GM21529 (cell line): ENCODE measurements around the gene DISP1.
A peak's percentile ranks its signal among the peaks of the same experiment; 100 is the strongest.

Source experiments
- ATAC-seq: cut with Tn5 transposase; IDR thresholded peaks from one replicate; pipeline ENCODE4 v1.9.1; 2021; ENCODE audit not compliant: unreplicated experiment

DISP1 gene, protein sequence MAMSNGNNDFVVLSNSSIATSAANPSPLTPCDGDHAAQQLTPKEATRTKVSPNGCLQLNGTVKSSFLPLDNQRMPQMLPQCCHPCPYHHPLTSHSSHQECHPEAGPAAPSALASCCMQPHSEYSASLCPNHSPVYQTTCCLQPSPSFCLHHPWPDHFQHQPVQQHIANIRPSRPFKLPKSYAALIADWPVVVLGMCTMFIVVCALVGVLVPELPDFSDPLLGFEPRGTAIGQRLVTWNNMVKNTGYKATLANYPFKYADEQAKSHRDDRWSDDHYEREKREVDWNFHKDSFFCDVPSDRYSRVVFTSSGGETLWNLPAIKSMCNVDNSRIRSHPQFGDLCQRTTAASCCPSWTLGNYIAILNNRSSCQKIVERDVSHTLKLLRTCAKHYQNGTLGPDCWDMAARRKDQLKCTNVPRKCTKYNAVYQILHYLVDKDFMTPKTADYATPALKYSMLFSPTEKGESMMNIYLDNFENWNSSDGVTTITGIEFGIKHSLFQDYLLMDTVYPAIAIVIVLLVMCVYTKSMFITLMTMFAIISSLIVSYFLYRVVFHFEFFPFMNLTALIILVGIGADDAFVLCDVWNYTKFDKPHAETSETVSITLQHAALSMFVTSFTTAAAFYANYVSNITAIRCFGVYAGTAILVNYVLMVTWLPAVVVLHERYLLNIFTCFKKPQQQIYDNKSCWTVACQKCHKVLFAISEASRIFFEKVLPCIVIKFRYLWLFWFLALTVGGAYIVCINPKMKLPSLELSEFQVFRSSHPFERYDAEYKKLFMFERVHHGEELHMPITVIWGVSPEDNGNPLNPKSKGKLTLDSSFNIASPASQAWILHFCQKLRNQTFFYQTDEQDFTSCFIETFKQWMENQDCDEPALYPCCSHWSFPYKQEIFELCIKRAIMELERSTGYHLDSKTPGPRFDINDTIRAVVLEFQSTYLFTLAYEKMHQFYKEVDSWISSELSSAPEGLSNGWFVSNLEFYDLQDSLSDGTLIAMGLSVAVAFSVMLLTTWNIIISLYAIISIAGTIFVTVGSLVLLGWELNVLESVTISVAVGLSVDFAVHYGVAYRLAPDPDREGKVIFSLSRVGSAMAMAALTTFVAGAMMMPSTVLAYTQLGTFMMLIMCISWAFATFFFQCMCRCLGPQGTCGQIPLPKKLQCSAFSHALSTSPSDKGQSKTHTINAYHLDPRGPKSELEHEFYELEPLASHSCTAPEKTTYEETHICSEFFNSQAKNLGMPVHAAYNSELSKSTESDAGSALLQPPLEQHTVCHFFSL (N-terminal part only)

DNA sequence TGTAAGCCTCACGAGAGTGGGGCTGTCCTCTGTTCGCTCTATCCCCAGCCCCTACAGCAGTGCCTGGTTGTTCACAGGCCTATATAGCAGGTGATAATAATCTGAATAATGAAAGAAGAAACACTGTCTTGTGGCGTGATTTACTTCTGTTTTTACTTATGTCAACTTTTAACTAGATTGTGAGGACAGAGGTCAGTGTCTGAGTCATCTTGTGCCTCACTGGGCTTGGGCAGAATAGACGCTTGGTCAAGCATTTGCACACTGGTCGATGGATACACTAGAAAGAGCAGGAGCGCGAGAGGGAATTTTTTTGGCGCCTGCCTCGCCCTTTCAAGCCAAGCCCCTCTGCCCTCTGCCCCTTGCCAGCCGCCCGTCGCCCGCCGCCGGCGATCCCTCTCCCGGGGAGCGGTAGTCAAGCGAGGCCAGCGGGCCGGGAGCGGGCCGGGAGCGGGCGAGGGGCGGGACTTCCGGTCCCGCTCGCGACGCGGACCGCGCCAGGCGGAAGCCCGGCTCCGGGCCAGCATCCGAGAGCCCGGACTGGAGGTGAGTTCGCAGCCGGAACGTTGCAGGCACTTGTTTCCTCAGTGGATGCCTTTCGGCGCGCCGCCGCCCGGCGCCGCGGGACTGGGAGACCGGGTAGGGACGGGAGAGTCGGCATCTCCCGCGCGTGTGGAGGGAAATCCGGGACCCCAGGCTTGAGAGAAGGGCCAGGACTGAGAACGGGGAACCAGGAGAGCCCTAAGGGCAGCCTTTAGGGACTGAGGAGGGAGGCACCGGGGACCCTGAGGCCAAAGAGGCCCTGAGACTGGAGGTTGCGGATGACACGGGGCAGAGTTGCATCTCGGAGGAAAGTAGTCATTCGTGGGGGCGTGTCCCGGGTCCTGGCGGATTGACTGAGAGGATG is at the start of gene DISP1:
Gene DISP1, plus strand, starts transcription at position 504 of the 904 bp plus-strand sequence. CDS start 127,785 bp downstream, outside the sequence.
- ATAC-seq, result peak; percentile 90

DNA sequence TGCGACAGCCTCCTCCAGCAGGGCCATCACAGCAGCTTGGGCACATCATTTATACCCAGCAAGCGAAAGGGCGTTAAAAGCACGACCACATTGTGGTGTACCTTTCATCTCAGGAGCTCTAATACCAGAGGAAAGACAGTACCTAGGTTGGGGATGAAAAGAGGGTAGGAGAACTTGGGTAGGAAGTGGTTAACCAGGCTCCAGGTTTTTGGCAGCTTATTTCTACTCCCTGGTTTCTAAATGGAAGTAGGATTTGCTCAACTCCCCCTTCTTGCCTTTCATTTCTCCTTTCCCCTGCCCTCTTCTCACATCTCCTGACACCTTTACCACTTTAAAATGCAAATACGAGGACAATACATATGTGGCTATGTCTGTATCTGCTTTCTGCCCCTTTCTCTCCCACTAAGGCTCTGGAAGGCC is 47.7 kb upstream of the DISP1 start:
- ATAC-seq, result no peak

DNA sequence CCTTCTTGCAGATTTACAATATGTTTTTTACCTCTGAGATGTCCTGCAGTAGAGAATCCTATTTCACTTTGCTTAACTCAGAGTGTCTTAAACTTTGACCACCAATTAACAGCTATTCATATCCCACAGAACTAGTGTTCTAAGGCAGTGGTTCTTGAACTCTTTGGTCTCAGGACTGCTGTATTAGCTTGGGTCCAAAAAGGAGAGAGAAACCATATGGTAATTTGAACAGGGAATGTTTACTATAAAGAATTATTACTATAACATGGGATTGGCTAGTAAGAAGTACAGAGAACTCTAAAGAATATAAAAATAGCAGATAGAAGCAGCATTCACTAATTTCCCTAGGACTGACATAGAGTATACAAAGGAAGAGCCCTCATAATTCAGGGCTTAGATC is 46.2 kb upstream of the DISP1 start:
- ATAC-seq, result no peak

DNA sequence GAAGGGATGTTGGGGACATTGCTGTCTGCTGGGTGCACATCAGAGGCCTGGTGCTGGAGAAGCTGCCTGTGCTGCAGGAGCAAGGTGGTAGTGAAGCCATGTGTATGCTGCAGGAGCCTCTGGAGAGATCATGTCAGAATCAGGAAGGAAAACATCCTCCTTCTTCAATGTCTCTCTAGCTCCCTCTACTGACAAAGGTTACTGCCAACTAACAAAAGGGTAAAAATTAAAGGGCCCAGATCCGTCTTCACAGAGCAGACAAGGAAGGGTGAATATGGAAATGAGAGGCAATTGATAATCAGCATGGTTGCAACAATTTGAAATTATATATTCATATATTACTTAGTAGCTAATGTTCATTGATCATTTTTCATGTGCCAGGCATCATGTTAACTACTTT is 45.7 kb upstream of the DISP1 start:
- no peak for ATAC-seq

DNA sequence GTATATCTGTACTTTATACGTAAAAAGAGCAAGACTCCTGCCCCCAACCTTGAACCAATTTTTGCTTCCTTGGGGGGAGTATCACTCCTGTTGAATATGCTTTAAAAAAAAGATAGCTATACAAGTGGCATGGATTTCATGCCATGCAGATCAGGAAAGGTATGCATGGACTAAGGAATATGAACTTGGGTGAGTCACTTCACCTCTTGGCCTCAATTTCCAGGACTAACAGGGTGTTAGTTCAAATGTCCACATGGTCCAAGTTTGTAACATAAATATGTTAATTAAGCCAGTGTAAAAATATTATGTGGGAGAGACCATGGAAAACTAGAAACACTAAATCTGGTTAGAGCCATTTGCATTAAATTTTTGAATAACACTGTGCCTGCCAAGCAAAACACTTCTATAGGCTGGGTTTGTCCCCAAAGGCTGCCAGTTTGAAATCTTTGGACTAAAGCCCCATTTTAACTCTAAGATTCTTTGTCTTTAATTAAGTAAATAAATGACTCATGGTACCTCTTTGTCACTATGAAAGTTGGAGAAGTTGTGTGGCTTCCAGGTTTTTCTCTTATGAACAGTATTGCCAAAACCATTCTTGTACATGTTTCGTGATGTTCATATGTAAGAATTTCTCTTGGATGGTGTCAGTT is 44.7 kb upstream of the DISP1 start:
- ATAC-seq, result no peak

DNA sequence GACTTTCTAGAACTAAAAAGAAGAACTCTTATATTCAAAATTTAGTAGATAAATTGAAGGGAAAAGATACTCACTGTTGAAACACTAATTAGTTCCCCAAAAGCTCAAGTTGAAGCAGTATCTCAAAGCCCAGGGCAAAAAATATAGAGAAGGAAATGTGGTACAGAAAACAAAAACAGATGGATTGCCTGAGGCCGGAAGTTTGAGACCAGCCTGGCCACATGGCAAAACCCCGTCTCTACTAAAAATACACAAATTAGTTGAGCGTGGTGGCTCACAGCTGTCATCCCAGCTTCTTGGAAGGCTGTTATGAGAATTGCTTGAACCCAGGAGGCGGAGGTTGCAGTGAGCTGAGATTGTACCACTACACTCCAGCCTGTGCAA is 41.9 kb upstream of the DISP1 start:
- peak; percentile 94 for ATAC-seq

DNA sequence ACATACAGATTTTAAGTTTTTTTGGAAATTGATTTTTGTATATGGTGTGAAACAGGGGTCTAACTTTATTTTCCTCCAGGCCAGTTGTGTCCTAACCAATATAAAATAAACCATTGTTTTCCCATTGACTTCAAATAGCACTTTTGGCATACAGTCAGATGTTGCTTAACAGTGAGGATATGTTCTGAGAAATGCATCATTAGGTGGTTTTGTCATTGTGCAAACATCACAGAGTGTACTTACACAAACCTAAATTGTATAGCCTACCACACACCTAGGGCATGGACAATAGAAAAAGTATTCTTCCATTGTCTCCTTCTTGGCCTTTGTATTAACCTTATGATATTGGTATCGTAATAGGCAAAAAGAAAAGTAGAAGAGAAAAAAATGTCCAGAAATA is 37.4 kb upstream of the DISP1 start:
- no peak for ATAC-seq

DNA sequence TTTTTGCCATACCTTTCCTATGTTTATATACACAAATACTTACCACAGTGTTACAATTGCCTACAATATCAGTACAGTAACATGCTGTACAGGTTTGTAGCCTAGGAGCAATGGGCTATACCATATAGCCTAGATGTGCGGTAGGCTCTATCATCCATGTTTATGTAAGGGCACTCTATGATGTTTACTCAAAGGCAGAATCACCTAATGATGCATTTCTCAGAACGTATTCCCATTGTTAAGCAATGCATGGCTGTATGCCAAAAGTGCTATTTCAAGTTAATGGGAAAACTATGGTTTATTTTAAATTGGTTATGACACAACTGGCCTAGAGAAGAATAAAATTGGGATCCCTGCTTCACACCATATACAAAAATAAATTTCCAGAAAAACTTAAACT is 36.9 kb upstream of the DISP1 start:
- ATAC-seq, result no peak

DNA sequence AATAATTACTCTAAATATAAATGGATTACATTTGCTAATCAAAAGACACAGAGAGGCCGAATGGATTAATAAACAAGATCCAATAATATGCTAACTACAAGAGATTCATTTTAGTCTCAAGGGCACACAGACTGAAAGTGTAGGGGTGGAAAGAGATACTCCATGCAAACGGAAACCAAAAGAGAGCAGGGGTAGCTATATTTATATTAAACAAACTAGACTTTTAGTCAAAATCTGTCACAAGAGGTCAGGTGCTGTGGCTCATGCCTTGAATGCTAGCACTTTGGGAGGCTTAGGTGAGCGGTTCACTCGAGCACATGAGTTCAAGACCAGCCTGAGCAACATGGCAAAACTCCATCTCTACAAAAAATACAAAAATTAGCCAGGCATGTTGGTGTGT is 33.6 kb upstream of the DISP1 start:
- peak; percentile 82 for ATAC-seq

DNA sequence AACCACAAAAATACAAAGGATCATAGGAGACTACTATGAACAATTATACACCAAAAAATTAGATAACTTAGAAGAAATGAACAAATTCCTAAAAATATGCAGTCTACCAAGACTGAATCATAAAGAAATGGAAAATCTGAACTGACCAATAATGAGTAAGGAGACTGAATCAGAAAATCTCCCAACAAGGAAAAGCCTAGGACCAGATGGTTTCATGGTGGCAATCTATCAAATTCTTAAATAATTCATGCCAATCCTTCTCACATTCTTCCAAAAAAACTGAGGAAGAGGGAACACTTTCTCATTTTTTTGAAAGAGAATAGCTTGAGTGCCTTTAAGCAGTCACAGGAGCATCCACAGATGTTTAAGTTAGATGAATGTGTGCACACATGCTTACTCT is 31.8 kb upstream of the DISP1 start:
- no peak for ATAC-seq

DNA sequence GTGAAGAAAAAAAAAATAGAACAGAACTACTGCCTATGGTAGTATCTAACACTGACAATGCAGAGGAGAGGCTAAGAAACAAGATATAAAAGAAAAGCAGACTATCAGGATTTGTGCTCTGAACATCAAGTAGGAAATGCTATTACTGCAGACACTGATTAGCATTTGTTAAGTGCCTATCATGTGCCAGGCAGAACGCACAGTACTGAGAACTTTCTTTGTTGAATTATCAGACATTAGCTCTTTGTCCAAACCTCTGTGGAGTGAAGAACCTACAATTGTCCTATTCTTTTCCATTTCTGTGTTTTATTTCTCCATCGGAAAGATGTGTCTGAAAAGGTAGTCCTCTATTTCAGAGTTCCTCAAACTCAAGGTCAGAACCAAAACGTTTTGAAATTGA is 30.5 kb upstream of the DISP1 start:
- no peak for ATAC-seq

DNA sequence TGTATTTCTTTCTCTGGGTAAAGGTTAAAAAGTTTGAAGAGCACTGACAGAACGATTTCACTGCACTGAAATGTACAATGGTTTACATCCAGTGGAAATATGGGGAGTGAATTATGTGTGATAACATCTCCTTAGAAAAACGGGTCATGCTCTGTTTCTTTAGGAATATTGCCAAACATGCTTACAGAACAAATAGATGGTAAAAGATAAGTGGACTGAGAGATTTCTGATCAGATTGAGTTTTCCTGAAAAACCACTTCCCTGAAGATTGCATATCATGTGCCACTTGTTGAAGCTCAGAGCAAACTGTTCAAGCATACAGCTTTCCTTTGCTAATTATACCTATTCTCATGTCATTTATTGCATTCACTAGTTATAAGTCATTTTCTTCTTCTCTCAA is 29.9 kb upstream of the DISP1 start:
- ATAC-seq, result no peak

DNA sequence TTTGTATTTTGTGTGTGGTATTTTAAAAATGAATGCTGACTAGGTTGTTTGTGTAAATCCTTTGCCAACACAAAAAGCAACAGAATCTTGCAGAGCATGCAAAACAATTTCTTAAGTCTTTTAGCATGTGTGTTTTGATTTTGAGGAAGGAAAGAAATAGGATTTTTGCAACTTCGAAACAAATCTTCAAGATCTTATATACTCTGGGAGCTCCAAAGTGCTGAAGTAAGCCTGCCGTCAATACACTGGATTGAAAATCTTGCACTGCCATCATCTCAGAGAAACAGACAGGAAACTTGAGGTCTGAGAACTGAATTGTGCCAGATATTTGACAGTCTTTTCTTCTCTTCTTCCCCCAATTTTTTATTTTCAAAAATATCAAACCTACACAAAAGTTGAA is 29.3 kb upstream of the DISP1 start:
- no peak for ATAC-seq

DNA sequence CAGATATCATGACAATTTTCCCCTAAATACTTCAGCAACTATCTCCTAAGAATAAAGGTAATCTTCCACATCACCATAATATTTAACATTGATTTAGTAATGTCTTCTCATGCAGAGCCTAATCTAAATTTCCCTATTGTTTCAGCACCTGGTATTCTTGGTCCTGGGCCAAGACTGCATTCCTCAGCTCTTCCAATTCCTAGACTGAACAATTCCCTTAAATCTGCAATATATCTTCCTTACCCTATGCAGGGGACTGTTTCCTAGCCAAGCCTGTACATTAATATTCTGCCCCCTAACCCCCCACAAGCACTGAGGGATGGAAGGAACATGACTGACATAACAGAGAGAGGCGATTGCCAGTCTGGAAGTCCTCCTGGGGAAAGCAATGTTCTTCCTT is 28.7 kb upstream of the DISP1 start:
- ATAC-seq, result no peak

DNA sequence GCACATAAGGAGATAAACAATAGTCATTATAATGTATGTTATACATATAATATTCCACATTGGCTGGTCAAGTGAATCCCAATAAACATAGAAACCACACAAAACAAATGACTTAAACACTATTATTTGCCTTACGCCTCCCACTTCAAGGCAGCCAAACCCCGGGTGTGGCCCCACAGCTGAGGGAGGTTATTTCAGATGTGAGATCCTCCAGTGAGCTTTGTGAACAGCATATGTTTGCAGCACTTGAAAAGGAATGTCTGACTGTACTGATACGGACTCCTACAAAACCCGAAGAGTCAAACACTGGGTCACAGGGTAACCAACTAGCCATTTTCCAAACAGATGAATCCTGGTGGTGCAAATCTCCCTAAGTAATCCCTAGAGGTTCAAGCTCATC is 27.1 kb upstream of the DISP1 start:
- no peak for ATAC-seq

DNA sequence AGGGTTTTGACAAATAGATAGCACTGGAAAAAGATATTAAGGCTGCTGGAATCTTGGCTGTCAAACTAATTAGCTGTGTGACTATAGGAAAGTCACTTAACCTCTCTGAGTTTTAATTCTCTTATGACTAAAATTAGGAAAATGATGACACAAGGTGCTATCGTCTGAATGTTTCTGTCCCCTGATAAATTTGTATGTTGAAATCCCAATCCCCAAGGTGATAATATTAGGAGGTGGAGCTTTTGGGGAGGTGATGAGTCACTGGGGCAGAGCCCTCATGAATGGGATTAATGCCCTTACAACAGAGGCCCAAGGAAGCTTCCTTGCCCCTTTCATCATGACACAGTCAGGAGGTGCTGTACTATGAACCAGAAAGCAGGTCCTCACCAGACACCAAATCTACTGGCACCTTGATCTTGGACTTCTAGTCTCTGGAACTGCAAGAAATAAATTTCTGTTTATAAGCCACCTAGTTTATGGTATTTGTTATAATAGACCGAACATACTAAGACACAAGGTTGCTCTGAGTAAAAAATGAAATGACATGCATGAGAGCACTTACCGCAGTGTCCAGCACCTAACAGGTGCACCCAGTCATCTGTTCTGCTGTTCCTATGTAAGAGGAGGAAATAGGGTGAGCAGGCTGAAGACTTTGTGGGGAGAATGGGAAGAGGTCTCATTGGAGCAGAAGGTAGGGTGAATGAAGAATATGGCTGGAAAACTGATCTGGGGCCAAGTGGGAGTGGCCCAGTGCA is 26.3 kb upstream of the DISP1 start:
- peak; percentile 83 for ATAC-seq

DNA sequence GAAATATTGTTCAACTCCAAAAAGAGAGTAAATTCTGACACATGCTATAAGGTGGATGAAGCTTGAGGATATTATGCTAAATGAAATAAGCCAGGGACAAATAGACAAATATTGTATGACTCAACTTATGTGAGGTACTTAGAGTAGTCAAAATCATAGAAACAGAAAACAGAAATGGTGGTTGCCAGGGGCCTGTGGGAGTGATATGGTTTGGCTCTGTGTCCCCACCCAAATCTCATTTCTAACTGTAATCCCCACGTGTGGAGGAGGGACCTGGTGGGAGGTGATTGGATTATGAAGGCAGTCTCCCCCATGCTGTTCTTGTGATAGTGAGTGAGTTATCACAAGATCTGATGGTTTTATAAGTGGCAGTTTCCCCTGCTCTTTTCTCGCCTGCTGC is 24.7 kb upstream of the DISP1 start:
- no peak for ATAC-seq

DNA sequence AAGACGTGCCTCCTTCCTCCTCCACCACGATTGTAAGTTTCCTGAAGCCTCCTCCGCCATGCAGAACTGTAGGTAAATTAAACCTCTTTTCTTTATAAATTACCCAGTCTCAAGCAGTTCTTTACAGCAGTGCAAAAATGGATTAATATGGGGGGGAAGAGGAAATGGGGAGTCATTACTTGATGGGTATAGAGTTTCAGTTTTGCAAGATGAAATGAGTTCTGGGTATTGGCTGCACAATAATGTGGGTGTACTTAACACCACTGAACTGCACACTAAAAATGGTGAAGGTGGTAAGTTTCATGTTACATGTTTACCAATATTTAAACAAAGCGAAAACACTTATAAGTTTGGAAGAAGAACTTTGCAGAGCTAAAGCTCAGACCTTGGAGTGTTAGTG is 24.3 kb upstream of the DISP1 start:
- ATAC-seq, result no peak
